Kidney (tissue), 14 donors: ENCODE results near the gene OR10T2. TPM values are rescaled to one million over a fixed set of nuclear protein-coding genes. Genes with fewer than 3 reads are reported as not detected.

Experiments used
- DNase-seq, 5 donors: peaks; one replicate each; pipeline ENCODE4 v3.0.0-alpha.2; 2013 to 2020
- FAIRE-seq: peaks from 2 replicates; lab custom pipeline; 2012; peaks lifted over from hg19 to GRCh38; lab: Jason Lieb, UNC
- H3K27ac ChIP-seq, 2 donors: one replicate each; pipeline ENCODE4 v1.7.0; 2013; ENCODE audit warnings: low read depth in 2 of 2, low read length in 2 of 2, inconsistent platforms in 1 of 2
- H3K27me3 ChIP-seq: one replicate; pipeline ENCODE4 v1.7.1; 2013; ENCODE audit warnings: low read length, inconsistent platforms; ENCODE audit not compliant: control insufficient read depth, insufficient read depth
- H3K36me3 ChIP-seq, 3 donors: one replicate each; pipeline versions ENCODE4 v1.7.0 to v1.7.1; 2013; ENCODE audit warnings: low read length in 3 of 3, control low read depth in 1 of 3, inconsistent platforms in 1 of 3; ENCODE audit not compliant: insufficient read depth in 3 of 3, control insufficient read depth in 2 of 3
- H3K4me1 ChIP-seq, 3 donors: one replicate each; pipeline versions ENCODE4 v1.7.0 to v1.7.1; 2013; ENCODE audit warnings: low read length in 3 of 3, inconsistent platforms in 1 of 3, low read depth in 1 of 3; ENCODE audit not compliant: control insufficient read depth in 2 of 3, insufficient read depth in 2 of 3
- H3K4me3 ChIP-seq, 3 donors: one replicate each; pipeline versions ENCODE4 v1.7.0 to v1.8.1; 2013; ENCODE audit warnings: low read length in 3 of 3, control low read depth in 1 of 3, inconsistent platforms in 1 of 3
- H3K9ac ChIP-seq, 3 donors: one replicate each; pipeline versions ENCODE4 v1.7.0 to v1.7.1; 2013; ENCODE audit warnings: low read length in 3 of 3, control low read depth in 1 of 3, inconsistent platforms in 1 of 3
- H3K9me3 ChIP-seq, 3 donors: one replicate each; pipeline versions ENCODE4 v1.7.0 to v1.7.1; 2013; ENCODE audit warnings: low read length in 3 of 3, control low read depth in 1 of 3, inconsistent platforms in 1 of 3; ENCODE audit not compliant: control insufficient read depth in 2 of 3, insufficient read depth in 1 of 3
- CTCF ChIP-seq: IDR thresholded peaks from 3 replicates; pipeline ENCODE4 v1.5.1; 2012; ENCODE audit warnings: mild to moderate bottlenecking, moderate library complexity, borderline replicate concordance; ENCODE audit not compliant: insufficient read depth; ENCODE audit errors: extremely low read depth
- intact Hi-C: fragments of 100-400 bp; cut with DNase I; formaldehyde crosslinking; loops from one replicate; pipeline ENCODE4 v1.11.1; 2022
- polyA plus RNA-seq: library from polyadenylated mRNA; stranded (reverse); fragments of 350-450 nt; fragmentation: Illumina TruSeq; extraction: RNeasy Lipid Tissue Mini Kit (QIAGEN cat#74804); gene quantifications from one replicate; pipeline ENCODE4 v1.2.3, GENCODE V29; 2014; ENCODE audit warnings: low read depth, low replicate concordance; ENCODE audit not compliant: insufficient read depth
- total RNA-seq: library from RNA; stranded (reverse); fragmentation: NEBNext Ultra II Directional; extraction: Animal tissue kit (Norgen Biotek cat#: 25700); gene quantifications from one replicate; pipeline ENCODE4 v1.2.1, GENCODE V29; 2021
- donor health status: control.
- donor health status: control.
- donor health status: control.
- donor health status: control.
- donor health status: control.
- donor health status: DM: yes; HTN: yes; CAD: no.
- donor health status: Normal renal cell carcinoma (clear cell type).

The OR10T2 gene
- total and polyA plus RNA-seq, 2 donors from 2014 or later = not detected

GRCh38 chr1:158414651-158415345 is 15.5 kb upstream of the OR10T2 start:
- FAIRE-seq = no peak

GRCh38 chr1:158407092-158407491 is 7.8 kb upstream of the OR10T2 start:
- intact Hi-C loops = no loop called here
- no peaks in the 10 kb centered on the region for H3K9me3 ChIP-seq
- H3K4me1 ChIP-seq = no peaks in the 10 kb centered on the region
- H3K36me3 ChIP-seq = no peaks in the 10 kb centered on the region
- DNase-seq = no peak
- H3K27ac ChIP-seq = no peak overlapping the region
- TF ChIP-seq CTCF = no peak
- no peaks in the 10 kb centered on the region for H3K27me3 ChIP-seq
- H3K4me3 ChIP-seq = no peak overlapping the region
- FAIRE-seq = no peak
- H3K9ac ChIP-seq = no peak overlapping the region

More at GRCh38 chr1:158414651-158415345, 15.5 kb upstream of the OR10T2 start:
- Histone ChIP-seq H3K27me3 (no peaks in the 10 kb centered on the region), H3K36me3 (no peaks in the 10 kb centered on the region), H3K27ac (no peak overlapping the region), H3K4me1 (no peaks in the 10 kb centered on the region), H3K9me3 (no peaks in the 10 kb centered on the region), H3K4me3 (no peak overlapping the region), H3K9ac (no peak overlapping the region)
- TF ChIP-seq CTCF = no peak
- DNase-seq = no peak
- intact Hi-C loops = no loop called here

GRCh38 chr1:158400871-158401270 is 1.6 kb upstream of the OR10T2 start:
- intact Hi-C loops = no loop called here
- no peak overlapping the region for H3K27ac ChIP-seq
- no peak overlapping the region for H3K4me3 ChIP-seq
- no peak for TF ChIP-seq CTCF
- no peak overlapping the region for H3K9ac ChIP-seq
- DNase-seq (no peak), FAIRE-seq (no peak)
- H3K4me1 ChIP-seq = no peaks in the 10 kb centered on the region
- no peaks in the 10 kb centered on the region for H3K27me3 ChIP-seq
- H3K9me3 ChIP-seq = no peaks in the 10 kb centered on the region
- no peaks in the 10 kb centered on the region for H3K36me3 ChIP-seq

GRCh38 chr1:158396646-158397045 is 2.6 kb downstream of the OR10T2 start:
- no peak overlapping the region for H3K9ac ChIP-seq
- FAIRE-seq (no peak), DNase-seq (peak in 2 of 5 donors; percentile 20 to 46)
- no peaks in the 10 kb centered on the region for H3K4me1 ChIP-seq
- intact Hi-C loops = no loop called here
- no peak for TF ChIP-seq CTCF
- no peak overlapping the region for H3K4me3 ChIP-seq
- H3K36me3 ChIP-seq = no peaks in the 10 kb centered on the region
- H3K9me3 ChIP-seq = no peaks in the 10 kb centered on the region
- no peak overlapping the region for H3K27ac ChIP-seq
- no peaks in the 10 kb centered on the region for H3K27me3 ChIP-seq
